GM19035 (cell line): ENCODE results near the gene THAP5.
A peak's percentile ranks its signal among the peaks of the same experiment; 100 is the strongest.
"Not testable (repeated sequence)": the region's sequence is repeated elsewhere in the genome, so short reads cannot be mapped to it uniquely, and the experiment has no call there.

ENCODE experiments used
- ATAC-seq: cut with Tn5 transposase; IDR thresholded peaks from one replicate; pipeline ENCODE4 v1.9.1; 2021; ENCODE audit not compliant: unreplicated experiment

THAP5 gene

GRCh38 chr7:108585843-108586242 lies 16.3 kb upstream of the THAP5 start:
- ATAC-seq = no peak

- ATAC-seq = no peak
These were observed 14.7 kb upstream of the THAP5 start for GRCh38 chr7:108584211-108584610.

GRCh38 chr7:108581655-108582491 lies 12.4 kb upstream of the THAP5 start:
- ATAC-seq = no peak

- ATAC-seq = no peak
These were observed 10.8 kb upstream of the THAP5 start for GRCh38 chr7:108580298-108580697.

- no peak for ATAC-seq
These were observed 9.4 kb upstream of the THAP5 start for GRCh38 chr7:108578937-108579336.

GRCh38 chr7:108576116-108576515 lies 6.6 kb upstream of the THAP5 start:
- no peak for ATAC-seq

- ATAC-seq = no peak
These were observed 5.7 kb upstream of the THAP5 start for GRCh38 chr7:108575156-108575555.

GRCh38 chr7:108572480-108572879 lies 3.0 kb upstream of the THAP5 start:
- no peak for ATAC-seq

GRCh38 chr7:108570146-108570755 lies 745 bp upstream of the THAP5 start:
- ATAC-seq = peak; percentile 24

- no peak for ATAC-seq
These were observed 615 bp downstream of the THAP5 start for GRCh38 chr7:108568801-108569380.

- ATAC-seq = no peak
These were observed 3.5 kb downstream of the THAP5 start for GRCh38 chr7:108565987-108566386.

- ATAC-seq = no peak
These were observed 8.4 kb downstream of the THAP5 start for GRCh38 chr7:108561047-108561619.

GRCh38 chr7:108559253-108559652 lies 10.3 kb downstream of the THAP5 start:
- ATAC-seq = no peak

GRCh38 chr7:108557617-108558016 lies 11.9 kb downstream of the THAP5 start:
- no peak for ATAC-seq

GRCh38 chr7:108557191-108557590 lies 12.3 kb downstream of the THAP5 start:
- ATAC-seq = no peak

- ATAC-seq = not testable (repeated sequence)
These were observed 12.8 kb downstream of the THAP5 start for GRCh38 chr7:108556665-108557064.

GRCh38 chr7:108548141-108548896 lies 21.2 kb downstream of the THAP5 start:
- not testable (repeated sequence) for ATAC-seq

- no peak for ATAC-seq
These were observed 28.0 kb downstream of the THAP5 start for GRCh38 chr7:108541478-108541877.

GRCh38 chr7:108538685-108539084 lies 30.8 kb downstream of the THAP5 start:
- not testable (repeated sequence) for ATAC-seq

GRCh38 chr7:108538236-108538635 lies 31.3 kb downstream of the THAP5 start:
- ATAC-seq = not testable (repeated sequence)

- ATAC-seq = no peak
These were observed 32.3 kb downstream of the THAP5 start for GRCh38 chr7:108537229-108537628.
